ENCODE results near the gene CD247.

DNA sequence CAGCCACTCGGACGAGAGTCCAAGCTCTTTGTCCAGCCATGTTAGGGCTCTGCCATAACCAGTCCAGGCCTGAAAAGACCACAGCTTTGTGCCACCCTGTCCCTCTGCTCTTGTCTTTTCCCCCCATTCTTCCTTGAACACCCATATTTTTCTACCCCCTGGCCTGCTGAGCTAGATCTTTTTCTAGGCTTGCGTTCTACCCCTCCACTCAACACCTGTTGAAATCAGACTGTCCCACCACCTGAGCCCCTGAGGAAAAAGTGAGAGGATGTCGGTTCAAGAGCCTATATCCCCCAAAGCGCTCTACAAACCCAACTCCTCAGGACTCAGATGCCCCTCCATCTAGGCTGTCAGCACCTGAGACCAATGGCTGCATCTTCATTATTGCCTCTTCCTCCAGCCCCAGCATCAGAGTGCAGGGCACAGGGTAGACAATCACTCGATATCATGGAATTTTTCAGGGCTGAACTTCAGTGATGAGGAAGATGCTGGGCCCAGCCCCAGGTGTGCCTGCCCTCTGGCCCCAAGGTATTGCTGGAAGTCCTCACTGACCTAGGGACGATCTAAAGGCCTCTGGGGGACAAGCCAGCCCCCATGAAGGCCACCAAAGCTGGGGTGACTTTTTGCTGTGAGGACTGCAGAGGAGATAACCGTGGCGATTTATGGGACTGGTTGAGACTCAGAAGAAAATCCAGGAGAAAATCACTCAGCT is 75.3 kb downstream of the CD247 start:
- TF ChIP-seq, protein P1, sequence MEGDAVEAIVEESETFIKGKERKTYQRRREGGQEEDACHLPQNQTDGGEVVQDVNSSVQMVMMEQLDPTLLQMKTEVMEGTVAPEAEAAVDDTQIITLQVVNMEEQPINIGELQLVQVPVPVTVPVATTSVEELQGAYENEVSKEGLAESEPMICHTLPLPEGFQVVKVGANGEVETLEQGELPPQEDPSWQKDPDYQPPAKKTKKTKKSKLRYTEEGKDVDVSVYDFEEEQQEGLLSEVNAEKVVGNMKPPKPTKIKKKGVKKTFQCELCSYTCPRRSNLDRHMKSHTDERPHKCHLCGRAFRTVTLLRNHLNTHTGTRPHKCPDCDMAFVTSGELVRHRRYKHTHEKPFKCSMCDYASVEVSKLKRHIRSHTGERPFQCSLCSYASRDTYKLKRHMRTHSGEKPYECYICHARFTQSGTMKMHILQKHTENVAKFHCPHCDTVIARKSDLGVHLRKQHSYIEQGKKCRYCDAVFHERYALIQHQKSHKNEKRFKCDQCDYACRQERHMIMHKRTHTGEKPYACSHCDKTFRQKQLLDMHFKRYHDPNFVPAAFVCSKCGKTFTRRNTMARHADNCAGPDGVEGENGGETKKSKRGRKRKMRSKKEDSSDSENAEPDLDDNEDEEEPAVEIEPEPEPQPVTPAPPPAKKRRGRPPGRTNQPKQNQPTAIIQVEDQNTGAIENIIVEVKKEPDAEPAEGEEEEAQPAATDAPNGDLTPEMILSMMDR (IDR thresholded peaks at IDR 0.05 in 4 of 5, conservative IDR thresholded peaks at IDR 0.05 in 1 of 5): no peak
- no peak for TF ChIP-seq POLR2A (IDR thresholded peaks at IDR 0.05)
